Measurements from ENCODE around the gene ERBIN. TPM values are rescaled to one million over a fixed set of nuclear protein-coding genes. Genes with fewer than 3 reads are reported as not detected.
A peak's percentile ranks its signal among the peaks of the same experiment; 100 is the strongest.
"Not testable (repeated sequence)": the region's sequence is repeated elsewhere in the genome, so short reads cannot be mapped to it uniquely, and the experiment has no call there.

The ERBIN gene, protein sequence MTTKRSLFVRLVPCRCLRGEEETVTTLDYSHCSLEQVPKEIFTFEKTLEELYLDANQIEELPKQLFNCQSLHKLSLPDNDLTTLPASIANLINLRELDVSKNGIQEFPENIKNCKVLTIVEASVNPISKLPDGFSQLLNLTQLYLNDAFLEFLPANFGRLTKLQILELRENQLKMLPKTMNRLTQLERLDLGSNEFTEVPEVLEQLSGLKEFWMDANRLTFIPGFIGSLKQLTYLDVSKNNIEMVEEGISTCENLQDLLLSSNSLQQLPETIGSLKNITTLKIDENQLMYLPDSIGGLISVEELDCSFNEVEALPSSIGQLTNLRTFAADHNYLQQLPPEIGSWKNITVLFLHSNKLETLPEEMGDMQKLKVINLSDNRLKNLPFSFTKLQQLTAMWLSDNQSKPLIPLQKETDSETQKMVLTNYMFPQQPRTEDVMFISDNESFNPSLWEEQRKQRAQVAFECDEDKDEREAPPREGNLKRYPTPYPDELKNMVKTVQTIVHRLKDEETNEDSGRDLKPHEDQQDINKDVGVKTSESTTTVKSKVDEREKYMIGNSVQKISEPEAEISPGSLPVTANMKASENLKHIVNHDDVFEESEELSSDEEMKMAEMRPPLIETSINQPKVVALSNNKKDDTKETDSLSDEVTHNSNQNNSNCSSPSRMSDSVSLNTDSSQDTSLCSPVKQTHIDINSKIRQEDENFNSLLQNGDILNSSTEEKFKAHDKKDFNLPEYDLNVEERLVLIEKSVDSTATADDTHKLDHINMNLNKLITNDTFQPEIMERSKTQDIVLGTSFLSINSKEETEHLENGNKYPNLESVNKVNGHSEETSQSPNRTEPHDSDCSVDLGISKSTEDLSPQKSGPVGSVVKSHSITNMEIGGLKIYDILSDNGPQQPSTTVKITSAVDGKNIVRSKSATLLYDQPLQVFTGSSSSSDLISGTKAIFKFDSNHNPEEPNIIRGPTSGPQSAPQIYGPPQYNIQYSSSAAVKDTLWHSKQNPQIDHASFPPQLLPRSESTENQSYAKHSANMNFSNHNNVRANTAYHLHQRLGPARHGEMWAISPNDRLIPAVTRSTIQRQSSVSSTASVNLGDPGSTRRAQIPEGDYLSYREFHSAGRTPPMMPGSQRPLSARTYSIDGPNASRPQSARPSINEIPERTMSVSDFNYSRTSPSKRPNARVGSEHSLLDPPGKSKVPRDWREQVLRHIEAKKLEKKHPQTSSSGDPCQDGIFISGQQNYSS (N-terminal part only)
- total RNA-seq, result 100 to 1,000 TPM in 3 of 4 donors, 10 to 100 TPM in 1; 88.7 to 108 (median 106) TPM

DNA sequence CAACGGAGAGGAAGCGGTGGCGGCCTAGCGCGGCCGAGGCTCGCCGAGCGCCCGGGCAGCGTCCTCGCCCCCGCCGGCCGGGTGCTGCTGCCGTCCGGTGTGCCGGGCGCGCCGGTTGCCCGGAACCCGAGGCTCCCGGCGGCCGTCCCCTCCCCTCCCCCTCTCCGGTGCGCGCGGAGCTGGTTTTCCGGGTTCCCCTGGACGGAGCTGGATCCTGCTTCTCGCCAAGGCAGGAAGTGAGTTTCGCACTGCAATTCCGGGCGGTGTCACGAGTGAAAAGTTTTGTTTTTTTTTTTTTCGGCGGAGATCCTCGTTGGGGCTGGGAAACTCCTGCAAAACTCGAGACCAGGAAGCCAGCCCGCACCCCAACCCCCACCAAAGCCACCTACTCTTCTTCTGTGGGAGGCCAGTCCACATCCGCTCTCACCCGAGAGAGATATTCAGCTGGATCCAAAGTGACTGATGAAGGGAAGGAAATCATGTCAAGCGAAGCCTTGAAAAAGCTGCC, at the start of gene ERBIN:
ERBIN (plus strand) TSS at position 300 of the 508 bp plus-strand sequence. CDS start 66,144 bp downstream, outside the sequence.
- no peaks in the 10 kb centered on the region for H3K27me3 ChIP-seq
- no peaks in the 10 kb centered on the region for H3K9me3 ChIP-seq
- H3K36me3 ChIP-seq, result no peaks in the 10 kb centered on the region
- intact Hi-C loops (cut with DNase I), result loop anchor here (5.0 kb wide), 1 partner anchor 216 kb away; the partner anchor contains the start of gene SREK1
- WGBS, 2 donors, result 0 to 1% methylated on average over 18 to 30 of the region's 45 CpGs
- TF ChIP-seq, protein P1, sequence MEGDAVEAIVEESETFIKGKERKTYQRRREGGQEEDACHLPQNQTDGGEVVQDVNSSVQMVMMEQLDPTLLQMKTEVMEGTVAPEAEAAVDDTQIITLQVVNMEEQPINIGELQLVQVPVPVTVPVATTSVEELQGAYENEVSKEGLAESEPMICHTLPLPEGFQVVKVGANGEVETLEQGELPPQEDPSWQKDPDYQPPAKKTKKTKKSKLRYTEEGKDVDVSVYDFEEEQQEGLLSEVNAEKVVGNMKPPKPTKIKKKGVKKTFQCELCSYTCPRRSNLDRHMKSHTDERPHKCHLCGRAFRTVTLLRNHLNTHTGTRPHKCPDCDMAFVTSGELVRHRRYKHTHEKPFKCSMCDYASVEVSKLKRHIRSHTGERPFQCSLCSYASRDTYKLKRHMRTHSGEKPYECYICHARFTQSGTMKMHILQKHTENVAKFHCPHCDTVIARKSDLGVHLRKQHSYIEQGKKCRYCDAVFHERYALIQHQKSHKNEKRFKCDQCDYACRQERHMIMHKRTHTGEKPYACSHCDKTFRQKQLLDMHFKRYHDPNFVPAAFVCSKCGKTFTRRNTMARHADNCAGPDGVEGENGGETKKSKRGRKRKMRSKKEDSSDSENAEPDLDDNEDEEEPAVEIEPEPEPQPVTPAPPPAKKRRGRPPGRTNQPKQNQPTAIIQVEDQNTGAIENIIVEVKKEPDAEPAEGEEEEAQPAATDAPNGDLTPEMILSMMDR (IDR thresholded peaks at IDR 0.05), result no peak
- TF ChIP-seq POLR2A (IDR thresholded peaks at IDR 0.05), result peak; percentile 10 to 58
- peak within 1 kb of the TSS; percentile 98 to 100 (median 99) for H3K27ac ChIP-seq
- H3K4me1 ChIP-seq, result peaks cover 0 to 10% of the 10 kb centered on the region in 2 donors
- peak within 1 kb of the TSS; percentile 65 to 91 (median 86) for H3K4me3 ChIP-seq (replicated peaks in 1 of 3)
- DNase-seq, result peak; percentile 83 to 84

DNA sequence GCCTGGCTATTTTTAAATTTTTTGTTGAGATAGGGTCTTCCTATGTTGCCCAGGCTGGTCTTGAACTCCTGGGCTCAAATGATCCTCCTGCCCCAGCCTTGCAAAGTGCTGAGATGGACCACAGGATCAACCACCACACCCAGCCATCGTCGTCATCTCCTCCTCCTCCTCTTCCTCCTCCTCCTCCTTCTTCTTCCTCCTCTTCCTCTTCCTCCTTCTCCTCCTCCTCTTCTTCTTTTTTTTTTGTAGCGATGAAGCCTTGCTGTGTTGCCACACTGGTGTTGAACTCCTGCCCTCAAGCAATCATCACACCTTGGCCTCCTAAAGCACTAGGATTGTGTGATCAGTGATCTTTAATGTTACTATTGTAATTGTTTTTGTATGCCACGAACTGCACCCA, 49.4 kb upstream of the ERBIN start:
- Histone ChIP-seq H3K9me3 (no peaks in the 10 kb centered on the region), H3K27me3 (no peaks in the 10 kb centered on the region), H3K4me1 (no peaks in the 10 kb centered on the region), H3K27ac (no peak overlapping the region), H3K4me3 (replicated peaks in 1 of 3) (no peak overlapping the region), H3K36me3 (no peaks in the 10 kb centered on the region)
- no peak for DNase-seq
- 83 to 93% methylated on average over 4 of the region's 4 CpGs for WGBS, 2 donors
- intact Hi-C loops (cut with DNase I), result no loop called here
- TF ChIP-seq, protein P1 (IDR thresholded peaks at IDR 0.05), result no peak
- no peak for TF ChIP-seq POLR2A (IDR thresholded peaks at IDR 0.05)

- DNase-seq; intact Hi-C loops (cut with DNase I); H3K4me1 ChIP-seq; H3K27me3 ChIP-seq; H3K9me3 ChIP-seq; H3K36me3 ChIP-seq; H3K27ac ChIP-seq; H3K4me3 ChIP-seq (replicated peaks in 1 of 3): not testable (repeated sequence)
- WGBS, 2 donors, result 85 to 93% methylated on average over 8 of the region's 8 CpGs
Observed at GRCh38 chr5:65879668-65880256, 46.6 kb upstream of the ERBIN start.

GRCh38 chr5:65880496-65881072, 45.8 kb upstream of the ERBIN start:
- intact Hi-C loops (cut with DNase I), result no loop called here
- no peak for TF ChIP-seq POLR2A (IDR thresholded peaks at IDR 0.05)
- TF ChIP-seq, protein P1 (IDR thresholded peaks at IDR 0.05), result no peak
- no peaks in the 10 kb centered on the region for H3K9me3 ChIP-seq
- H3K27me3 ChIP-seq, result no peaks in the 10 kb centered on the region
- no peak overlapping the region for H3K27ac ChIP-seq
- WGBS, 2 donors, result 43 to 64% methylated on average over 3 of the region's 3 CpGs
- no peaks in the 10 kb centered on the region for H3K36me3 ChIP-seq
- DNase-seq, result no peak
- no peaks in the 10 kb centered on the region for H3K4me1 ChIP-seq
- no peak overlapping the region for H3K4me3 ChIP-seq (replicated peaks in 1 of 3)

Measured in thyroid gland (tissue), 4 donors.